Measurements from ENCODE around the gene CRTC3.
"Not testable (repeated sequence)": the region's sequence is repeated elsewhere in the genome, so short reads cannot be mapped to it uniquely, and the experiment has no call there.

CRTC3 gene

DNA sequence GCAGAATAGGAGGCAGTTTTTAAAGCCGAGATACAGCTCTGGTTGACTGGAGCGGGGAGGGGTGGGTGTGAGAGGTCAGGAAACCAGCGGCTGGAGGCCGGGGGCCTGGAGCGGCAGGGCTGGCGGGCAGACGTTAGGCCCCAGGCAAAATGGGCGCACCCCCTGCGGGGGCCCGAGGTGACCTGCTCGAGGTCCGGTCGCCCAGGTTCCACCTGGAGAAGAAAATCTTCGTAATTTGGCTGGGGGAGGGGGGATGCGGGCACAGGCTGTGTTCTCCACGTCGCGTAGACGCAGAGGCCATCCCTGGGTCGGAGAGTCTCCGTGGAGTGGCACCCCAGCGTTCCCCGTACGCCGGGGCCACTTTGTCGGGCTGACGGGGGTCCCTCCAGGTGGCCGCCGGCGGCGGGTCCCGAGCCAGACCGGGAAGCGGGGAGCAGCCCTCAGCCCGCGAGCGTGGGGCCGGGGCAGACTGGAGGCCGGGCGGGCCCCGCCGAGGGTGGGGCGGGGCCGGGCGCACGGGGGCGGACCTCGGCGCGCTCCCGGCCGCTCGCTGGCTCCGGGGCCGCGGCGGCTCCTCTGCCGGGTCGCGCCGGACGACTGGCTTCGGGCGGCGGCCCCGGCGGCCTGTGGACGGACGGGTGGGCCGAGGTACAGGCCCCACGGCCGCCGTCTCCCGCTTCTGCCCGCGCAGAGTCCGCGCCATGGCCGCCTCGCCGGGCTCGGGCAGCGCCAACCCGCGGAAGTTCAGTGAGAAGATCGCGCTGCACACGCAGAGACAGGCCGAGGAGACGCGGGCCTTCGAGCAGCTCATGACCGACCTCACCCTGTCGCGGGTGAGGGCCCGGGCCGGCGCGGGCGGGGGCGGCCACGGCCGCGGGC is at the start of gene CRTC3:
Gene CRTC3, plus strand, starts transcription at position 553 of the 879 bp plus-strand sequence. Its CDS starts 149 bp downstream, at position 702.
- DNase-seq = peak in 1 of 2 experiments; percentile 38

- no peak for DNase-seq
Observed at GRCh38 chr15:90481023-90481422, 48.7 kb upstream of the CRTC3 start.

DNA sequence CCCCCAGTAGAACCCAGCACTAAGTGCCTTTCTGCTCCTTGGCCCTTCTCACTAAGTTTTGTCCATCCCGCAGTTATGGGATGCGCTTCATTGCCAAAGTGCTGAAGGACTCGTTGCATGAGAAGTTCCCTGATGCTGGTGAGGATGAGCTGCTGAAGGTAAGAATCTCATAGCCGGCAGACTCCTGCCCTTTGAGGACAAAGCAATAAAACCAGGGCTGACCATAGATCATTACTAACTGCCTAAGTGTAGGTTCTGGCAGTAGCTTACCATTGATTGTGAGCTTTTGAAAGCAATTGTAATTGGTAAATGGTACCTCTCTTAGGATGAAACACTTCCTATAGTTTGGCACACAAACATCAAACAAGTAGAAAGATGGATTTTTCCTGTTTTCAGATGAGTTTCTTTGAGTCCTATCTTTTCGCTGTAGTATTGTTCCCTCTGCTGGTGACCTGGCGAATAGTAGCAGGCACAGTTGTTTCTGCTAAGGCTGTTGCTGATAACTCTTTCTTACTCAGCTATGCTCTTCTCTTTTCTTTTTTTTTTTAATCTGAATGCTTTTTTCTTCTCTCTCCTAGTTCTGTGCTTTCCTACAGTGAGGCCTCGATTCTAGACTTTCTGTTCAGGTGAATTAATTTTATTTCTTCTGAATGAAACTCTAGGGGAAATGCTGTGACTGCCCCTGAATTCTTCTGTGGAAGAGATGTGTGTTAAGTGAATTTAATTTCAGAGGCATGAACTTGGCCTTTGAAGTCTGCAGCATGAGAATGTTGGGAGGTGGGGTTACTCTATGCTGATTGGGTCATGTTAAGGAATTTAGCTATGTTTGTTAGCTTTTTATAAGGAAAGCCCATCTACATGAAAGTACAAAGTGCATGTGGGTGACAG is 47.4 kb upstream of the CRTC3 start:
- DNase-seq = peak; percentile 11 to 39

DNA sequence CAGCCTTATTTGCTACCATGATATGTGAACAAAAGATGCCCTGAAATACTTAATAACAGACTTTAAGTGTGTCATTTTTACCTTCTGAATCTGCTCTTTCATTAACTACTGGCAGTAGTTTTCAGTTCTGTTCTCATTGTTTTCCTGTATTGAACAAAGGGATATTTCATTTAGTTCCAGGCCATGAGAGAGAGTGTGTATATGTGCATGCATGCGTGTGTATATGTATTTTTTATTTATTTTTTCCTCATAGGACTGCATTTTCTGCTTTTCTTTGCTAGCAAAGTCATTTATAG is 46.8 kb upstream of the CRTC3 start:
- DNase-seq = no peak

DNA sequence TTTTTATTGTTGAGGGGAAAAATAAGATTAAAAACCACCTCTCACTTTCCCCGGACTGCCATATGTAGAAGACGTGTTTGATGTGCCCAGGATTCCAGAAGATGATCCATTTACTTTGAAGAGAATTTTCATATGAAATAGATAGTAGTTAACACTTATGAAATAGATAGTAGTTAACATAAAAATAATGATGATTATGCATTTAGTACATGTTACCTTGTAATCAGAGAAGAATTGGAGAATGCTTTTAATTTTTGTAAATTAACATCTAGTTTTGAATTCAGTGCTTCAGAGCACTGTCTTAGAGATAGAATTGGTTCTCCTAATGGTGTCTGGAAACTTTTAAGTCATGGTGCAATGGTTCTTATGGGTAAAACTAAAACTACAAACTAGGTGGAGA is 46.1 kb upstream of the CRTC3 start:
- no peak for DNase-seq

GRCh38 chr15:90487186-90487585 is 42.5 kb upstream of the CRTC3 start:
- no peak for DNase-seq

DNA sequence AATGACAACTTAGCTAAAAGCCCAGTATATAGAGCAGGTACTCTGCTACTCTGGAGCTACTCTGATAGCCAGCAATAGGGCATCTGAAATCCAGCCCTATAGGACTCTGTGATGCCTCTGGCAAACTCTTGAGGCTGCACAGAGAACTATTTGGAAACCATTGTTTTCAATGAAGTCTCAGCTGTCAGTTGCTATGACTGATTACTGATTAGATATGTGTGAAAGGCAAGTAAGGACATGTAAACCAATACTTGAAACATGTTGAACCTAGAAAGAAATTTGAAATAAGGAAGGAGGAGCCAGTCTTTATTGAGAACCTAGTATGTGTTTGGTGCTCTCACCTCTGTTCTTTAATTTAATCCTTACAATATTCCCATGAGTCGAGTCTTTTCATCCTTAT is 40.2 kb upstream of the CRTC3 start:
- DNase-seq = no peak

DNA sequence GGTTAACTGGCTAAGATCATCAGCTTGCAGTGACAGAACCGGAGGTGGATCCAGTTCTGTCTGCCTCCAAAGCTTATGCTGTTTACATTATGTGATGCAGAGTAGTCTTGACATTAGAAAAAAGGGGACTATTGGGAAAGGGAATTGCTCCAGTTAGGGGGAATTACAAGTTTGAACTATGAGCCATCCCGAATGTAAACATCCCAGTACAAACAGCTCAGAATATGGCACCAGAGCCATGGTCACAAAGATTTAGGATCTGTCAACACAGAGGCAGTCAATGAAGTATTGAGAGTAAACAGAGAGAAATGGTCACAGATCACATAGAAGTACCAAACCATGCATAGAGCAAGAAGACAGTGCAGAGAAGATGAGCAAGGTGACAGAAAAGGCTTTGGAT is 39.8 kb upstream of the CRTC3 start:
- DNase-seq = no peak

DNA sequence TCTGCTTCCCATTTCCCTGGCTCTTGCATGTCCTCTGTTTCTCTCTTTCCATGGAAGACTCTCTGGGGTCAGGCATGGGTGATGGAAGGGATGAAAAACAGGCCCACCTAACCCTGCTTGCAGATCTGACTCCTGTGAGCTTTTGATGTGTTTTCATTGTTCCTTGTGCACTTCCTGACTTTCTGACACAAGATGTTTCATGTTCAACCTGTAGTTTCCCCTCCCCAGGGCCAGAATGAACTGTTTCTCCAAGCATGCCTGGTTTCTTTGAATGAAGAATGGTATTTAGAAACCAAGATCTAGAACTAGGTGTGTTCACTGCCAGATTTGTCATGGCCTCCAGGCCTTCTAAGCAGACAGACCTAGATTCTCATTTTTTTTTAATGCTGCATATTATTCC is 36.1 kb upstream of the CRTC3 start:
- DNase-seq = no peak

DNA sequence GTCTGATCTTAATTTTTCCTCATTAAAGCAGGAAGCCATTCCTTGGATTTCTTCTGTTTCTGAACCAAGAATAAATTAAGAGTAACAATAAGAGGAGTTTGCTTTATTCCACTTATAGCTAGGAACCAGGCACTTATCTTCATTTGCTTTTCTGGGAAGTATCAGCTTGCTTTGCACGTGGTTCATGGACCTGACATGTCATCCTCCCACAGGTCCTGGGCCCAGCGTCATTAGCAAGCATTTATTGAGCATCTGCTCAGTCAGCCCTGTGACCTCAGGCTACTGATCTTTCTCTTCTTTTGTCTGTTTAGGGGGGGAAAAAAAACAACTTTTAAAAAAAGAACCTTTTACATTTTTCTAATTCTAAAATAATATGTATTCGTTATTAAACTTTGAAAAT is 34.7 kb upstream of the CRTC3 start:
- DNase-seq = no peak

DNA sequence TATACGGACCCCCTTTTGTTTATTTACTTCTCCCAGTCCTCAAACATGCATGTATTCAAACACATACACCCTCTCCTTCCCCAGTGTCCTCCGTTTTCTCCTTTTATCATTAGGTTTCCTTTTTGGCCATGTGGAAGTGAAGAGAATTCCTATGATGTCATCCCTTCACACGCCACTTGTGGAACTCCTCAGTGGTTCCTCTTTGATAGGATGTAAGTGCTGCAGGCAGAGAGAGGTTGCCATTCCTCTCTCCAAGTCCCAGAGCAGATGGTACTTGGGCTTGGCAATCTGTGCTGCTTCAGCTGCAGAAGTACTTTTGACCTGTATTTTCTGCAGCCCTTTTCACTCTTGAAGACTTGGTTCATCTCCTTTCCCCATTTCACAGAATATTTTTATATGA is 32.9 kb upstream of the CRTC3 start:
- DNase-seq = no peak

DNA sequence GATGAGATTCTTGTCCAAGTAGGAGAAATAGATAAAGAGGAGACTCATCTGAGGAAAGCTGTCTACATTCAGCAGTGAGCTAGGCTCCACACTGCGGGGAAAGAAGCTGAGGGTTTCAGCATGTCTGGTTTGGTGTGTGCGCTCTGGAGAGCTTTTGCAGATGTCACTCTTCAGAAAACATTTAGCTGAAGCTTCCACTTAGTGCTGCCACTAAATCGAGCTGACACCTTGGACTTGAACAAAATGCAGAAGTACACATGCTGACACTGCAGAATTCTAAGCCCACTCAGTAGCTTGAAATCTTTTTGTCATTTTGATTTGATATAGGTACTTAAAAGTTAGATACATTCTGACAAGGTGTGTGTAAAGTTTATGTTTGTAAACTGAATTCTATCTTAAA is 32.3 kb upstream of the CRTC3 start:
- DNase-seq = no peak

- no peak for DNase-seq
Observed at GRCh38 chr15:90497912-90498311, 31.8 kb upstream of the CRTC3 start.

DNA sequence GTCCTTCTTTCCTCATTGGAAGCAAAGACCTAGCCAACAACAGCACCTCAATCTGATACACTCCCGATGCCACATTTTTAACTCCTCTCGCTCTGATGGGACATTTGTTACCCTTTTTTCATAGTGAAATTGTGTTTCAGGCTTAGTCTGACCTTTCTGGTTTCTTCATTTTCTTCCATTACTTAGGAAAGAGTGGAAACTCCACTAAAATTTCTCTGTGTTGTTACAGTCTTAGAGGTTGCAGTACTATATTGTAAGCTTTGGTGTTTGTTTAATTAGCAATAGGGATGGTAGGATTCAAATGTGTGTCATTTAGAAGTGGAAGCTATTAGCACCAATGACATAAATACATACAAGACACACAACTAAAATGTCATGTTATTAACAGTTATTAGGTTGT is 29.6 kb upstream of the CRTC3 start:
- DNase-seq = no peak

- no peak for DNase-seq
Observed at GRCh38 chr15:90501898-90502297, 27.8 kb upstream of the CRTC3 start.

DNA sequence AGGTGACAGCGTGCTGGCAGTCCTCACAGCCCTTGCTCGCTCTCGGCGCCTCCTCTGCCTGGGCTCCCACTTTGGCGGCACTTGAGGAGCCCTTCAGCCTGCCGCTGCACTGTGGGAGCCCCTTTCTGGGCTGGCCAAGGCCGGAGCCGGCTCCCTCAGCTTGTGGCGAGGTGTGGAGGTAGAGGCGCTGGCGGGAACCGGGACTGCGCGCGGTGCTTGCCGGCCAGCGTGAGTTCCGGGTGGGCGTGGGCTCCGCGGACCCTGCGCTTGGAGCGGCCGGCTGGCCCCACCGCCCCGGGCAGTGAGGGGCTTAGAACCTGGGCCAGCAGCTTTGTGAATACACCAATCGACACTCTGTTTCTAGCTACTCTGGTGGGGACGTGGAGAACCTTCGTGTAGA is 18.9 kb upstream of the CRTC3 start:
- not testable (repeated sequence) for DNase-seq

DNA sequence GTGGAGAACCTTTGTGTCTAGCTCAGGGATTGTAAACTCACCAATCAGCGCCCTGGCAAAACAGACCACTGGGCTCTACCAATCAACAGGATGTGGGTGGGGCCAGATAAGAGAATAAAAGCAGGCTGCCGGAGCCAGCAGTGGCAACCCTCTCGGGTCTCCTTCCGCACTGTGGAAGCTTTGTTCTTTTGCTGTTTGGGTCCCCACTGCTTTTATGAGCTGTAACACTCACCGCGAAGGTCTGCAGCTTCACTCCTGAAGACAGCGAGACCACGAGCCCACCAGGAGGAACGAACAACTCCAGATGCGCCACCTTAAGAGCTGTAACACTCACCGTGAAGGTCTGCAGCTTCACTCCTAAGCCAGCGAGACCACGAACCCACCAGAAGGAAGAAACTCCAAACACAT is 18.5 kb upstream of the CRTC3 start:
- not testable (repeated sequence) for DNase-seq

- no peak for DNase-seq
Observed at GRCh38 chr15:90512276-90512675, 17.4 kb upstream of the CRTC3 start.

DNA sequence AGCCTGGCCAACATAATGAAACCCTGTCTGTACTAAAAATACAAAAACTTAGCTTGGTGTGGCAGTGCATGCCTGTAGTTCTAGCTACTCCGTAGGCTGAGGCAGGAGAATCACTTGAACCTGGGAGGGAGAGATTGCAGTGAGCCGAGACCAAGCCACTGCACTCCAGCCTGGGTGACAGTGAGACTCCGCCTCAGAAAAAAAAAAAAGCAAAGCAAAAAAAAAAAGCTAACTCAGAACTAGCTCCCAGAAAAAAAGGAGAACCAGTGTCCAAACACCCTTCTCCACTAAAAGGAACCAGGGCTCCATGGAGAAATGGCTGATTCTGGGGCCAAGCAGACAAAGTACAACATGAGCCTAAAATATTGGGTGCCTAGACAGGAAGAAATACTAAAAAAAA is 16.7 kb upstream of the CRTC3 start:
- DNase-seq = no peak

DNA sequence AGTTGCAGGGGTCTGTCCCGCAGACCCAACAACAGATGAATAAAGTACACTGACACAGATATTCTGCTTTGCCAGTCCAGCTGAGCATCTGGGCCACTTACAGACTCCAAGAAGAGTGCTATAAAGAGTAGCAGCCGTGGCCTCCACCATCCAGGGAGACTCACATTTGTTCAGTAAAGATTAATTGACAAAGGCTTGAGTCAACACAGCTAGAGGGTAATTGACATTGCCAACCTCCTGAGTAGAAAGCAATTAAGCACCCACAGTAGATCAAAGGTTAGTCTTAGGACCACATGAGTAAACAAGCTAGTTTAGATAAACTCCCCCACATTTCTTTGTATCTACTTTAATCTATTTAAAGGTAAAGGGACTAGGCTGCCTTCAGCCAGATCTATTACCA is 16.3 kb upstream of the CRTC3 start:
- no peak for DNase-seq

DNA sequence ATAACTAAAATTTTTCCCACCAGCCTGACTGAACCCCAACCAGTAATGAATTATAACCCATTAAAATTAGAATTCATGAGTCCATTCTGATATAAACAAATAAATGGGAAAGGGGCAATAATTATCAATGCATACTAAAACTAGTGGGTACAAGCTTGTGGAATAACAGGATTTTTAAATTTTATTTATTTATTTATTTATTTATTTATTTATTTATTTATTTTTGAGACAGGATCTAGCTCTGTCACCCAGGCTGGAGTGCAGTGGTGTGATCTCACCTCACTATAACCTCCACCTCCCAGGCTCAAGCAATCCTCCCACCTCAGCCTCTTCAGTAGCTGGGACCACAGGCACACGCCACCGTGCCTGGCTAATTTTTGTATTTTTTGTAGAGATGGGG is 15.8 kb upstream of the CRTC3 start:
- DNase-seq = not testable (repeated sequence)

DNA sequence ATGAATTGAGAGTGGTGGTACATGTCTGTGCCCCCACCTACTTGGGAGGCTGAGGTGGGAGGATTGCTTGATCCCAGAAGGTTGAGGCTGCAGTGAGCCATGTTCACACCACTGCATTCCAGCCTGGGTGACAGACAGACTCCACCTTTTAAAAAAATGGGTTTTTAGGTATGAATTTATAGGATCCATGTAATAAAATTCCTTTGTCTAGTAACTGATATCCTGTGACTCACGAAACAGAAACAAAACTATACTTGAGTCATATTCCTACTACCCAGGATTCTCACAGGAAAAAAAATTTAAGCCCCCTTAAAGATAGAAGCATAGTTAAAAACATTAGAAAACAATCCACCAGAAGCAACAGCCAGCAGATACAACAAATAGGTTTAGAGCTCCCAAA is 10.0 kb upstream of the CRTC3 start:
- DNase-seq = no peak

DNA sequence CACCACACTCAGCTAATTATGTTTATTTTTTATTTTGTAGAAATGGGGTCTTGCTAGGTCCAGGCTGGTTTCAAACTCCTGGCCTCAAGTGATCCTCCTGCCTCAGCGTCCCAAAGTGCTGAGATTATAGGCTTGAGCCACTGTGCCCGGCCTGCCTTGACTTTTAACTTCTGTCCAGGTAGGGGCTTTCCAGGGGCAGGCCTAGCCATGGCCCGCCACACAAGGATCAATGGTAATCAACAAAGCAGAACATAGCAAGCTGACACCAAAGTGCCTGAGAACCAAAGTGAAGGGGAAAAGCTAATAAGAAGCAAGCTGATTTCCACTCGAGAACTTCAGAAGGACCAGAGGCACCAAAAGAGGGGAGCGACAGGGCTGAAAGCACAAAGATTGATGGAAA is 9.4 kb upstream of the CRTC3 start:
- no peak for DNase-seq

GRCh38 chr15:90523373-90523772 is 6.3 kb upstream of the CRTC3 start:
- DNase-seq = no peak

All from NCI-H446 (cell line).